Tibial nerve (tissue), 4 donors: ENCODE data around the gene KLF11. TPM values are rescaled to one million over a fixed set of nuclear protein-coding genes. Genes with fewer than 3 reads are reported as not detected.

ENCODE experiments used
- DNase-seq, 2 donors: peaks; one replicate each; pipeline ENCODE4 v3.0.0-alpha.2; 2019; ENCODE audit warnings: low spot score in 2 of 2
- H3K27ac ChIP-seq, 4 donors: fragments of 200-600 bp; sonication (generic) in 3 of 4; one replicate each; pipeline ENCODE4 v1.5.1; 2017 to 2019; ENCODE audit warnings: mild to moderate bottlenecking in 1 of 4
- H3K27me3 ChIP-seq, 2 donors: fragments of 200-600 bp; sonication (generic) in 1 of 2; one replicate each; pipeline versions ENCODE4 v1.5.1 to v1.6.0; 2017 to 2019
- H3K36me3 ChIP-seq, 3 donors: fragments of 200-600 bp; sonication (generic); one replicate each; pipeline ENCODE4 v1.5.1; 2018 to 2019
- H3K4me1 ChIP-seq, 4 donors: fragments of 200-600 bp; sonication (generic) in 3 of 4; one replicate each; pipeline ENCODE4 v1.5.1; 2017 to 2019
- H3K4me3 ChIP-seq, 4 donors: fragments of 200-600 bp; sonication (generic) in 3 of 4; one replicate each; pipeline ENCODE4 v1.5.1; 2017 to 2019; ENCODE audit warnings: mild to moderate bottlenecking in 1 of 4, moderate library complexity in 1 of 4
- H3K9me3 ChIP-seq, 4 donors: fragments of 200-600 bp; sonication (generic) in 3 of 4; one replicate each; pipeline ENCODE4 v1.5.1; 2017 to 2019
- CTCF ChIP-seq, 5 experiments: fragments of 200-600 bp in 3 of 5; fragments of 450-650 bp in 2 of 5; sonication (generic) in 3 of 5; IDR thresholded peaks; one replicate each; pipeline ENCODE4 v1.5.1; 2016 to 2019; ENCODE audit warnings: antibody characterized with exemption in 5 of 5, mild to moderate bottlenecking in 3 of 5, moderate library complexity in 2 of 5
- EP300 ChIP-seq, 2 donors: sonication (generic); formaldehyde crosslinking; IDR thresholded peaks; one replicate each; pipeline ENCODE4 v1.6.1; 2017; ENCODE audit warnings: antibody characterized with exemption in 2 of 2, mild to moderate bottlenecking in 1 of 2
- POLR2A ChIP-seq, 2 donors: fragments of 450-650 bp; IDR thresholded peaks; one replicate each; pipeline ENCODE4 v1.6.1; 2017; ENCODE audit warnings: antibody characterized with exemption in 2 of 2, mild to moderate bottlenecking in 2 of 2, moderate library complexity in 2 of 2
- WGBS, 2 donors: methylation state at CpG; one replicate each; pipeline ENCODE4 v1.1.5; 2018; 5-methylcytosine and 5-hydroxymethylcytosine counted together
- total RNA-seq, 4 donors: library from RNA; depleted of rRNA; stranded (reverse); fragments of >200 nt; gene quantifications; one replicate each; pipeline ENCODE4 v1.1.0, GENCODE V29; 2016

Gene KLF11
- total RNA-seq, 4 donors from 2014 or later = 17.1 to 23.7 (median 20.9) TPM

DNA sequence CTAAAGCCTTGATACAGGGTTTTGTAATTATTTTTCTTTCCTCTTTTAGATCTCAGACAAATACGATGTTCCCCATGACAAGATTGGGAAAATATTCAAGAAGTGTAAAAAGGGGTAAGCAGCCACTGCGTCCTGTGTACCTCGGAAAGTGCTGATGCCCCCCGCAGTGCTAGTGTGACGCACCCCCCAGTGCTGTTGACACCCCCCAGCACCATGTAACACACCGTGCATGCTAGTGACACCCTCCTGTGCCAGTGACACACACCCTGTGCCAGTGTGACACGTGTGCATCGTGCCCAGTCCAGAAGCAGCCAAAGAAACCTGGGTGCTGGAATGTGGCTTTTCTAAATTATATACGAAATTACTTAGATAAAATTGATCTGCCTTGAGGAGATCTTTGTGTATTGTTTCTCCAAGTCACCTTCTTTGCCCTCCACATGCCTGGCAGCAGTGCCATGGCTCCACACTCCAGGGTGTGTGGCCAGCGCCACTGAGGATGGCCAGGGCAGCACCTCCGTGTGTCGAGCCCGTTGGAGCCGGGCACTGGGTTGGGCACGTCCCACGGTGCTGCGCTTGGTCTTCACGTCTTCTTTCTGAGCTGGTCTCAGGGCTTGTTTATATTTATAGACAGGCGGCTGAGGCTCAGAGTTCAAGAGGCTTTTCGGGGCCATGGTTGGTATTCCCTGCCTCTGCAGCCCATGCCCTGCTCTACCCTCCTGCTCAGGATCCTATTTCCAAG lies 44.3 kb upstream of the KLF11 start:
- WGBS, 2 donors = 87 to 90% methylated on average over 20 of the region's 20 CpGs
- Histone ChIP-seq H3K9me3 (no peaks in the 10 kb centered on the region), H3K4me1 (peaks cover 0 to 13% (median 0%) of the 10 kb centered on the region in 4 donors), H3K36me3 (no peaks in the 10 kb centered on the region), H3K4me3 (no peak overlapping the region), H3K27me3 (no peaks in the 10 kb centered on the region), H3K27ac (no peak overlapping the region)
- no peak for TF ChIP-seq CTCF (IDR thresholded peaks at IDR 0.05)
- TF ChIP-seq EP300 (IDR thresholded peaks at IDR 0.05) = no peak
- no peak for TF ChIP-seq POLR2A (IDR thresholded peaks at IDR 0.05)
- no peak for DNase-seq

GRCh38 chr2:9999693-10000092 lies 43.7 kb upstream of the KLF11 start:
- no peak overlapping the region for H3K27ac ChIP-seq
- no peak for DNase-seq
- H3K9me3 ChIP-seq = no peaks in the 10 kb centered on the region
- WGBS, 2 donors = 81 to 96% methylated on average over 1 of the region's 1 CpG
- H3K4me1 ChIP-seq = peaks cover 0 to 9% (median 0%) of the 10 kb centered on the region in 4 donors
- H3K4me3 ChIP-seq = no peak overlapping the region
- no peaks in the 10 kb centered on the region for H3K27me3 ChIP-seq
- no peaks in the 10 kb centered on the region for H3K36me3 ChIP-seq
- no peak for TF ChIP-seq CTCF (IDR thresholded peaks at IDR 0.05)
- TF ChIP-seq POLR2A (IDR thresholded peaks at IDR 0.05) = no peak
- no peak for TF ChIP-seq EP300 (IDR thresholded peaks at IDR 0.05)

GRCh38 chr2:10000541-10000940 lies 42.8 kb upstream of the KLF11 start:
- 90 to 92% methylated on average over 8 of the region's 8 CpGs for WGBS, 2 donors
- no peaks in the 10 kb centered on the region for H3K36me3 ChIP-seq
- no peak overlapping the region for H3K4me3 ChIP-seq
- peaks cover 0 to 9% (median 0%) of the 10 kb centered on the region in 4 donors for H3K4me1 ChIP-seq
- no peak for DNase-seq
- TF ChIP-seq EP300 (IDR thresholded peaks at IDR 0.05) (no peak), CTCF (IDR thresholded peaks at IDR 0.05) (no peak), POLR2A (IDR thresholded peaks at IDR 0.05) (no peak)
- no peaks in the 10 kb centered on the region for H3K9me3 ChIP-seq
- H3K27me3 ChIP-seq = no peaks in the 10 kb centered on the region
- no peak overlapping the region for H3K27ac ChIP-seq

GRCh38 chr2:10001586-10001985 lies 41.8 kb upstream of the KLF11 start:
- H3K9me3 ChIP-seq = no peaks in the 10 kb centered on the region
- DNase-seq = no peak
- no peaks in the 10 kb centered on the region for H3K36me3 ChIP-seq
- no peak overlapping the region for H3K27ac ChIP-seq
- H3K27me3 ChIP-seq = no peaks in the 10 kb centered on the region
- TF ChIP-seq POLR2A (IDR thresholded peaks at IDR 0.05) (no peak), EP300 (IDR thresholded peaks at IDR 0.05) (no peak), CTCF (IDR thresholded peaks at IDR 0.05) (no peak)
- H3K4me3 ChIP-seq = no peak overlapping the region
- 78 to 82% methylated on average over 5 of the region's 5 CpGs for WGBS, 2 donors
- H3K4me1 ChIP-seq = peaks cover 0 to 9% (median 0%) of the 10 kb centered on the region in 4 donors

DNA sequence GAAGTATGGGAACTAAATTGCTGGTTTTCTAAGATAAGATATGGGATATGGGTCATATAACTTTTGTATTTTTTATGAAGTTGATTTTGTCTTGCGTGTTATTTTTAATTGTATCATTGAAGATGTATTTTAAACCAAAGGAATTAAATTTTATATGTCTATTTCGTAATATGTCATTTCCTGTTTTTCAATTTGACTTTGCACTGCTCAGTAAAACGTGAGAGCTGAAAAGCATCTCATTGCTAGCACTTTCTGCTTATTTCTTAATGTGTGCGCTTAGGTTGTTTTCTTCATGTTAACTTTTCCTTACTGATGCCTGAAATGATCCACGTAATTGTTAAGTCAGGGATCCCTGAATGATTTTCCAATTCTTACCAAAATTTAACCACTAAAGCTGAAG lies 41.2 kb upstream of the KLF11 start:
- H3K36me3 ChIP-seq = no peaks in the 10 kb centered on the region
- no peaks in the 10 kb centered on the region for H3K9me3 ChIP-seq
- DNase-seq = no peak
- H3K4me1 ChIP-seq = peaks cover 0 to 9% (median 2%) of the 10 kb centered on the region in 4 donors
- H3K27ac ChIP-seq = no peak overlapping the region
- H3K4me3 ChIP-seq = no peak overlapping the region
- WGBS, 2 donors = 75 to 85% methylated on average over 5 of the region's 5 CpGs
- H3K27me3 ChIP-seq = no peaks in the 10 kb centered on the region
- TF ChIP-seq EP300 (IDR thresholded peaks at IDR 0.05) = no peak
- no peak for TF ChIP-seq POLR2A (IDR thresholded peaks at IDR 0.05)
- no peak for TF ChIP-seq CTCF (IDR thresholded peaks at IDR 0.05)
